Gastrocnemius medialis (tissue), 4 donors: ENCODE results near the gene SHISAL2B. TPM values are rescaled to one million over a fixed set of nuclear protein-coding genes. Genes with fewer than 3 reads are reported as not detected.
"Not testable (repeated sequence)": the region's sequence is repeated elsewhere in the genome, so short reads cannot be mapped to it uniquely, and the experiment has no call there.

Source experiments
- ATAC-seq, 2 donors: fragments of 150-250 bp; one replicate each; pipeline ENCODE4 v1.9.1; 2016
- DNase-seq, 2 donors: peaks; one replicate each; pipeline ENCODE4 v3.0.0-alpha.2; 2019
- H3K27ac ChIP-seq, 4 donors: fragments of 200-600 bp; sonication (generic); 1 replicate in 1 of 4; 2 replicates in 3 of 4; pipeline ENCODE4 v1.5.1; 2016 to 2018; ENCODE audit warnings: mild to moderate bottlenecking in 2 of 4, moderate library complexity in 1 of 4
- H3K27me3 ChIP-seq, 3 donors: fragments of 200-600 bp; sonication (generic) in 2 of 3; 1 replicate in 1 of 3; 2 replicates in 2 of 3; pipeline versions ENCODE4 v1.5.1 to v1.6.0; 2016 to 2019; ENCODE audit warnings: mild to moderate bottlenecking in 1 of 3, moderate library complexity in 1 of 3
- H3K36me3 ChIP-seq, 2 donors: fragments of 200-600 bp; sonication (generic) in 1 of 2; one replicate each; pipeline ENCODE4 v1.5.1; 2017 to 2018
- H3K4me1 ChIP-seq, 2 donors: fragments of 200-600 bp; sonication (generic) in 1 of 2; one replicate each; pipeline ENCODE4 v1.5.1; 2016 to 2017; ENCODE audit warnings: mild to moderate bottlenecking in 2 of 2
- H3K4me3 ChIP-seq, 4 donors: fragments of 200-600 bp; sonication (generic) in 3 of 4; 1 replicate in 1 of 4; 2 replicates in 3 of 4; pipeline ENCODE4 v1.5.1; 2016 to 2019; ENCODE audit warnings: mild to moderate bottlenecking in 2 of 4
- H3K9me3 ChIP-seq, 3 donors: fragments of 200-600 bp; sonication (generic) in 2 of 3; 1 replicate in 1 of 3; 2 replicates in 2 of 3; pipeline ENCODE4 v1.5.1; 2016 to 2019
- CTCF ChIP-seq, 5 experiments: fragments of 450-650 bp in 3 of 5; fragments of 200-600 bp in 2 of 5; sonication (generic) in 2 of 5; IDR thresholded peaks in 4 of 5; conservative IDR thresholded peaks in 1 of 5; 1 replicate in 4 of 5; 2 replicates in 1 of 5; pipeline ENCODE4 v1.5.1; 2016 to 2019; ENCODE audit warnings: antibody characterized with exemption in 5 of 5, mild to moderate bottlenecking in 3 of 5, moderate library complexity in 3 of 5
- POLR2A ChIP-seq, 2 donors: fragments of 450-650 bp; IDR thresholded peaks; one replicate each; pipeline ENCODE4 v1.6.1; 2017; ENCODE audit warnings: antibody characterized with exemption in 2 of 2, mild to moderate bottlenecking in 2 of 2, moderate library complexity in 2 of 2
- in situ Hi-C, 4 donors: fragments of 200-750 bp; cut with MboI; loops; one replicate each; pipeline versions ENCODE4 v1.15.0 to v1.8.0; 2017; ENCODE audit warnings: low sequenced_read_pairs in 4 of 4
- intact Hi-C: fragments of 100-400 bp; cut with DNase I; formaldehyde crosslinking; loops from one replicate; pipeline ENCODE4 v1.15.1; 2023; ENCODE audit warnings: low total_unique reads
- total RNA-seq, 4 donors: library from RNA; depleted of rRNA; stranded (reverse); fragments of >200 nt; gene quantifications; one replicate each; pipeline versions ENCODE4 v1.1.0 to v1.2.3, GENCODE V29; 2016

The SHISAL2B gene
- total RNA-seq, 4 donors from 2014 or later = not detected

DNA sequence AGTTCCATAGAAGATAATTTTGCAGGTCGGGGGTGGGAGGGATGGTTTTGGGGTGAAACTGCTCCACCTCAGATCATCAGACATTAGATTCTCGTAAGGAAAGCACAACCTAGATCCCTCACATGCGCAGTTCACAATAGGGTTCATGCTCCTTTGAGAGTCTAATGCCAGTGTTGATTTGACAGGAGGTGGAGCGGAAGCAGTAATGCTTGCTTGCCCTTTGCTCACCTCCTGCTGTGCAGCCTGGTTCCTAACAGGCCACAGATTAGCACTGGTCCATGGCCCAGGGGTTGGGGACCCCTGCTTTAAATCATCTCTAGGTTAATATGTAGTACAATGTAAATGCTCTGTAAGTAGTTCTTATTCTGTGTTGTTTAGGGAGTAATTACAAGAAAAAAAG, 10.5 kb downstream of the SHISAL2B start:
- ATAC-seq (no peak), DNase-seq (no peak)
- intact Hi-C loops = no loop called here
- no peak overlapping the region for H3K27ac ChIP-seq
- in situ Hi-C loops = no loop called here
- H3K4me1 ChIP-seq = no peaks in the 10 kb centered on the region
- no peaks in the 10 kb centered on the region for H3K27me3 ChIP-seq
- TF ChIP-seq CTCF (IDR thresholded peaks at IDR 0.05 in 4 of 5, conservative IDR thresholded peaks at IDR 0.05 in 1 of 5) = no peak
- no peak for TF ChIP-seq POLR2A (IDR thresholded peaks at IDR 0.05)
- no peaks in the 10 kb centered on the region for H3K36me3 ChIP-seq
- no peak overlapping the region for H3K4me3 ChIP-seq
- H3K9me3 ChIP-seq = no peaks in the 10 kb centered on the region

GRCh38 chr5:64706074-64706473, 15.8 kb downstream of the SHISAL2B start:
- H3K9me3 ChIP-seq, in situ Hi-C loops, H3K27ac ChIP-seq, DNase-seq, H3K4me1 ChIP-seq, H3K27me3 ChIP-seq, ATAC-seq, intact Hi-C loops, H3K36me3 ChIP-seq, H3K4me3 ChIP-seq: not testable (repeated sequence)

- Histone ChIP-seq H3K9me3 (no peaks in the 10 kb centered on the region), H3K36me3 (no peaks in the 10 kb centered on the region), H3K27ac (no peak overlapping the region), H3K27me3 (no peaks in the 10 kb centered on the region), H3K4me3 (no peak overlapping the region), H3K4me1 (no peaks in the 10 kb centered on the region)
- TF ChIP-seq POLR2A (IDR thresholded peaks at IDR 0.05) = no peak
- TF ChIP-seq CTCF (IDR thresholded peaks at IDR 0.05 in 4 of 5, conservative IDR thresholded peaks at IDR 0.05 in 1 of 5) = no peak
- DNase-seq (no peak), ATAC-seq (no peak)
- intact Hi-C loops = no loop called here
- in situ Hi-C loops = no loop called here
Measured at GRCh38 chr5:64707191-64707590, 16.9 kb downstream of the SHISAL2B start.

- intact Hi-C loops, H3K27ac ChIP-seq, H3K4me1 ChIP-seq, H3K27me3 ChIP-seq, H3K36me3 ChIP-seq, H3K4me3 ChIP-seq, ATAC-seq, DNase-seq, in situ Hi-C loops, H3K9me3 ChIP-seq: not testable (repeated sequence)
Measured at GRCh38 chr5:64714495-64714894, 24.2 kb downstream of the SHISAL2B start.

DNA sequence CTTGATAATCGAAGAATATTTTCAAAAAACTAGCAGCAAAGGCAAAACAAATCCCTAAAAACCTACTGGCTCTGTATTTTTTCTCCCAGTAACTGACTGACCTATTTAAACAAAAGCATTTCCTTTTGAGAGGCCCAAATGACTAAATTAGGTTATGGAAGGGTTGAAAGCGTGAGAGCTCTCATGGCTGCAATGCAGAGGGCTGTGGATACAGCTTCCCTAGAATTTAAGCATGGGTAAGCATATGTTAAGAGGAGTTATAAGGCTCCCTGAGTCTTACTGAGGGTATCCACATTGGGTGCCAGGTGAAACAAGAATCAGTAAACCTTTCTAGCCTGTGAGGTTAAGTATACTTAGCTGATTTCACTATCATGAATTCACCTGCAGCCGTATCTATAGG, 32.3 kb downstream of the SHISAL2B start:
- Histone ChIP-seq H3K9me3 (no peaks in the 10 kb centered on the region), H3K4me3 (no peak overlapping the region), H3K27ac (no peak overlapping the region), H3K27me3 (no peaks in the 10 kb centered on the region), H3K36me3 (peaks cover 0 to 43% of the 10 kb centered on the region in 2 donors), H3K4me1 (no peaks in the 10 kb centered on the region)
- no peak for DNase-seq
- intact Hi-C loops (no loop called here), in situ Hi-C loops (no loop called here)
- no peak for ATAC-seq
- TF ChIP-seq POLR2A (IDR thresholded peaks at IDR 0.05) (no peak), CTCF (IDR thresholded peaks at IDR 0.05 in 4 of 5, conservative IDR thresholded peaks at IDR 0.05 in 1 of 5) (no peak)

GRCh38 chr5:64727150-64727549, 36.8 kb downstream of the SHISAL2B start:
- intact Hi-C loops (no loop called here), in situ Hi-C loops (no loop called here)
- no peaks in the 10 kb centered on the region for H3K4me1 ChIP-seq
- DNase-seq (no peak), ATAC-seq (no peak)
- H3K27me3 ChIP-seq = no peaks in the 10 kb centered on the region
- no peak overlapping the region for H3K4me3 ChIP-seq
- no peak overlapping the region for H3K27ac ChIP-seq
- peaks cover 0 to 46% of the 10 kb centered on the region in 2 donors for H3K36me3 ChIP-seq
- H3K9me3 ChIP-seq = no peaks in the 10 kb centered on the region
- TF ChIP-seq CTCF (IDR thresholded peaks at IDR 0.05 in 4 of 5, conservative IDR thresholded peaks at IDR 0.05 in 1 of 5) (no peak), POLR2A (IDR thresholded peaks at IDR 0.05) (no peak)
